Measurements from ENCODE around the gene SIGLEC14. TPM values are rescaled to one million over a fixed set of nuclear protein-coding genes. Genes with fewer than 3 reads are reported as not detected.
"Not testable (repeated sequence)": the region's sequence is repeated elsewhere in the genome, so short reads cannot be mapped to it uniquely, and the experiment has no call there.

Gene SIGLEC14
- total RNA-seq, 2 donors from 2014 or later, result 0.38 TPM; not detected in 1

GRCh38 chr19:51688671-51689571, 42.3 kb upstream of the SIGLEC14 start:
- peak; percentile 29 to 52 for DNase-seq
- Mint-ChIP-seq H3K27ac (peak overlapping the region; percentile 66), H3K4me3 (peak overlapping the region; percentile 81 to 83), H3K4me1 (ENCODE audit: low read depth) (peaks cover 26% of the 10 kb centered on the region), H3K36me3 (ENCODE audit: insufficient read depth in 2 of 2) (peaks cover 4 to 8% of the 10 kb centered on the region in 2 donors), H3K9me3 (peaks cover 2 to 8% of the 10 kb centered on the region in 2 donors), H3K27me3 (ENCODE audit: low read depth) (peaks cover 18% of the 10 kb centered on the region)
- peak; percentile 31 to 53 for ATAC-seq (replicated peaks in 1 of 2)

GRCh38 chr19:51687791-51688670, 41.4 kb upstream of the SIGLEC14 start:
- H3K36me3 Mint-ChIP-seq (ENCODE audit: insufficient read depth in 2 of 2), result peaks cover 4 to 10% of the 10 kb centered on the region in 2 donors
- peaks cover 25% of the 10 kb centered on the region for H3K4me1 Mint-ChIP-seq (ENCODE audit: low read depth)
- ATAC-seq (replicated peaks in 1 of 2) (no peak), DNase-seq (no peak)
- peaks cover 2 to 8% of the 10 kb centered on the region in 2 donors for H3K9me3 Mint-ChIP-seq
- H3K27me3 Mint-ChIP-seq (ENCODE audit: low read depth), result peaks cover 18% of the 10 kb centered on the region
- peak overlapping the region; percentile 66 for H3K27ac Mint-ChIP-seq
- peak overlapping the region; percentile 81 to 83 for H3K4me3 Mint-ChIP-seq

- Mint-ChIP-seq H3K36me3 (ENCODE audit: insufficient read depth in 2 of 2) (peaks cover 4 to 10% of the 10 kb centered on the region in 2 donors), H3K4me3 (no peak overlapping the region), H3K27me3 (ENCODE audit: low read depth) (peaks cover 18% of the 10 kb centered on the region), H3K27ac (no peak overlapping the region), H3K4me1 (ENCODE audit: low read depth) (peaks cover 17% of the 10 kb centered on the region), H3K9me3 (peaks cover 2 to 8% of the 10 kb centered on the region in 2 donors)
- ATAC-seq (replicated peaks in 1 of 2) (no peak), DNase-seq (no peak)
Observed at GRCh38 chr19:51686171-51686570, 39.5 kb upstream of the SIGLEC14 start.

- no peak overlapping the region for H3K4me3 Mint-ChIP-seq
- no peak overlapping the region for H3K27ac Mint-ChIP-seq
- no peak for DNase-seq
- ATAC-seq (replicated peaks in 1 of 2), result no peak
- peaks cover 0 to 6% of the 10 kb centered on the region in 2 donors for H3K36me3 Mint-ChIP-seq (ENCODE audit: insufficient read depth in 2 of 2)
- peaks cover 8% of the 10 kb centered on the region for H3K27me3 Mint-ChIP-seq (ENCODE audit: low read depth)
- H3K9me3 Mint-ChIP-seq, result peaks cover 2 to 8% of the 10 kb centered on the region in 2 donors
- peaks cover 9% of the 10 kb centered on the region for H3K4me1 Mint-ChIP-seq (ENCODE audit: low read depth)
Observed at GRCh38 chr19:51681286-51681941, 34.8 kb upstream of the SIGLEC14 start.

- no peak overlapping the region for H3K4me3 Mint-ChIP-seq
- no peak overlapping the region for H3K27ac Mint-ChIP-seq
Observed at GRCh38 chr19:51680474-51680873, 33.8 kb upstream of the SIGLEC14 start.

GRCh38 chr19:51676566-51677083, 30.0 kb upstream of the SIGLEC14 start:
- peaks cover 13% of the 10 kb centered on the region for H3K27me3 Mint-ChIP-seq (ENCODE audit: low read depth)
- DNase-seq (peak; percentile 47 to 50), ATAC-seq (replicated peaks in 1 of 2) (peak; percentile 91)
- H3K4me3 Mint-ChIP-seq, result peak overlapping the region; percentile 15 to 74
- peaks cover 0 to 9% of the 10 kb centered on the region in 2 donors for H3K9me3 Mint-ChIP-seq
- H3K27ac Mint-ChIP-seq, result peak overlapping the region; percentile 85
- H3K4me1 Mint-ChIP-seq (ENCODE audit: low read depth), result peaks cover 18% of the 10 kb centered on the region
- peaks cover 2 to 7% of the 10 kb centered on the region in 2 donors for H3K36me3 Mint-ChIP-seq (ENCODE audit: insufficient read depth in 2 of 2)

More at GRCh38 chr19:51680474-51680873, 33.8 kb upstream of the SIGLEC14 start:
- peaks cover 2 to 12% of the 10 kb centered on the region in 2 donors for H3K9me3 Mint-ChIP-seq
- H3K36me3 Mint-ChIP-seq (ENCODE audit: insufficient read depth in 2 of 2), result peaks cover 0 to 11% of the 10 kb centered on the region in 2 donors
- H3K4me1 Mint-ChIP-seq (ENCODE audit: low read depth), result peaks cover 18% of the 10 kb centered on the region
- ATAC-seq (replicated peaks in 1 of 2) (no peak), DNase-seq (no peak)
- H3K27me3 Mint-ChIP-seq (ENCODE audit: low read depth), result peaks cover 8% of the 10 kb centered on the region

GRCh38 chr19:51675911-51676565, 29.4 kb upstream of the SIGLEC14 start:
- Mint-ChIP-seq H3K27me3 (ENCODE audit: low read depth) (peaks cover 13% of the 10 kb centered on the region), H3K4me3 (peak overlapping the region in 1 of 2 donors; percentile 74), H3K27ac (peak overlapping the region; percentile 85), H3K4me1 (ENCODE audit: low read depth) (peaks cover 18% of the 10 kb centered on the region)
- not testable (repeated sequence) for H3K36me3 Mint-ChIP-seq (ENCODE audit: insufficient read depth in 2 of 2); DNase-seq; ATAC-seq (replicated peaks in 1 of 2); H3K9me3 Mint-ChIP-seq

GRCh38 chr19:51668216-51668615, 21.6 kb upstream of the SIGLEC14 start:
- peaks cover 45% of the 10 kb centered on the region for H3K27me3 Mint-ChIP-seq (ENCODE audit: low read depth)

GRCh38 chr19:51664997-51665396, 18.4 kb upstream of the SIGLEC14 start:
- Mint-ChIP-seq H3K4me1 (ENCODE audit: low read depth) (peaks cover 14% of the 10 kb centered on the region), H3K27ac (no peak overlapping the region), H3K4me3 (no peak overlapping the region), H3K27me3 (ENCODE audit: low read depth) (peaks cover 49% of the 10 kb centered on the region), H3K9me3 (no peaks in the 10 kb centered on the region), H3K36me3 (ENCODE audit: insufficient read depth in 2 of 2) (no peaks in the 10 kb centered on the region)
- ATAC-seq (replicated peaks in 1 of 2), result no peak
- DNase-seq, result no peak

More at GRCh38 chr19:51668216-51668615, 21.6 kb upstream of the SIGLEC14 start:
- Mint-ChIP-seq H3K4me1 (ENCODE audit: low read depth) (peaks cover 14% of the 10 kb centered on the region), H3K4me3 (no peak overlapping the region), H3K36me3 (ENCODE audit: insufficient read depth in 2 of 2) (peaks cover 0 to 2% of the 10 kb centered on the region in 2 donors), H3K27ac (no peak overlapping the region), H3K9me3 (no peaks in the 10 kb centered on the region)
- DNase-seq (no peak), ATAC-seq (replicated peaks in 1 of 2) (no peak)

- H3K9me3 Mint-ChIP-seq, result no peaks in the 10 kb centered on the region
- ATAC-seq (replicated peaks in 1 of 2), result no peak
- H3K27me3 Mint-ChIP-seq (ENCODE audit: low read depth), result peaks cover 49% of the 10 kb centered on the region
- no peak overlapping the region for H3K4me3 Mint-ChIP-seq
- no peak for DNase-seq
- H3K36me3 Mint-ChIP-seq (ENCODE audit: insufficient read depth in 2 of 2), result no peaks in the 10 kb centered on the region
- H3K27ac Mint-ChIP-seq, result no peak overlapping the region
- H3K4me1 Mint-ChIP-seq (ENCODE audit: low read depth), result peaks cover 6% of the 10 kb centered on the region
Observed at GRCh38 chr19:51664131-51664530, 17.5 kb upstream of the SIGLEC14 start.

- ATAC-seq (replicated peaks in 1 of 2), result no peak
- H3K27me3 Mint-ChIP-seq (ENCODE audit: low read depth), result peaks cover 49% of the 10 kb centered on the region
- H3K27ac Mint-ChIP-seq, result no peak overlapping the region
- H3K9me3 Mint-ChIP-seq, result no peaks in the 10 kb centered on the region
- no peak overlapping the region for H3K4me3 Mint-ChIP-seq
- DNase-seq, result no peak
- no peaks in the 10 kb centered on the region for H3K36me3 Mint-ChIP-seq (ENCODE audit: insufficient read depth in 2 of 2)
- H3K4me1 Mint-ChIP-seq (ENCODE audit: low read depth), result peaks cover under 1% of the 10 kb centered on the region
Observed at GRCh38 chr19:51663650-51664049, 17.0 kb upstream of the SIGLEC14 start.
